Stimulated activated naive CD8-positive, alpha-beta T cell treated with anti-CD3 and anti-CD28 coated beads, Interleukin-15, amount 100 ng/mL, for 72 hours (primary cell): ENCODE measurements around the gene KDM8.
A peak's percentile ranks its signal among the peaks of the same experiment; 100 is the strongest.

Experiments
- ATAC-seq: fragments of 150-1000 bp; cut with Tn5 transposase; 2 replicates; pipeline ENCODE4 v1.10.0; 2021; ENCODE audit warnings: mild to moderate bottlenecking, moderate library complexity
- DNase-seq, 2 donors: peaks; one replicate each; pipeline ENCODE4 v3.0.0; 2021 to 2022
- H3K27ac Mint-ChIP-seq, 2 donors: one replicate each; pipeline ENCODE4 v1.8.0; 2022; ENCODE audit warnings: mild to moderate bottlenecking in 2 of 2, mixed read lengths in 2 of 2, moderate library complexity in 2 of 2
- H3K27me3 Mint-ChIP-seq: one replicate; pipeline ENCODE4 v1.8.0; 2022; ENCODE audit warnings: mixed read lengths
- H3K4me1 Mint-ChIP-seq: one replicate; pipeline ENCODE4 v1.8.0; 2022; ENCODE audit warnings: mild to moderate bottlenecking, mixed read lengths
- H3K4me3 Mint-ChIP-seq, 2 donors: one replicate each; pipeline ENCODE4 v1.8.0; 2022; ENCODE audit warnings: mild to moderate bottlenecking in 2 of 2, mixed read lengths in 2 of 2, moderate library complexity in 1 of 2
- H3K9me3 Mint-ChIP-seq, 2 donors: one replicate each; pipeline ENCODE4 v1.8.0; 2022; ENCODE audit warnings: mixed read lengths in 2 of 2

KDM8 gene

GRCh38 chr16:27269300-27270150 is 66.2 kb downstream of the KDM8 start:
- Mint-ChIP-seq H3K27me3 (no peaks in the 10 kb centered on the region), H3K4me1 (peaks cover 77% of the 10 kb centered on the region), H3K9me3 (peaks cover 7 to 12% of the 10 kb centered on the region in 2 donors), H3K4me3 (peak overlapping the region; percentile 95 to 97), H3K27ac (peak overlapping the region; percentile 94 to 99)
- DNase-seq, result no peak
- no peak for ATAC-seq

- no peak for DNase-seq
- H3K4me3 Mint-ChIP-seq, result peak overlapping the region; percentile 95 to 97
- no peak for ATAC-seq
Measured at GRCh38 chr16:27270349-27270748, 67.0 kb downstream of the KDM8 start.

More at GRCh38 chr16:27270349-27270748, 67.0 kb downstream of the KDM8 start:
- H3K27ac Mint-ChIP-seq, result no peak overlapping the region
- H3K4me1 Mint-ChIP-seq, result peaks cover 74% of the 10 kb centered on the region
- H3K9me3 Mint-ChIP-seq, result peaks cover 7 to 12% of the 10 kb centered on the region in 2 donors
- no peaks in the 10 kb centered on the region for H3K27me3 Mint-ChIP-seq
